ENCODE measurements around the gene PHF8.

DNA sequence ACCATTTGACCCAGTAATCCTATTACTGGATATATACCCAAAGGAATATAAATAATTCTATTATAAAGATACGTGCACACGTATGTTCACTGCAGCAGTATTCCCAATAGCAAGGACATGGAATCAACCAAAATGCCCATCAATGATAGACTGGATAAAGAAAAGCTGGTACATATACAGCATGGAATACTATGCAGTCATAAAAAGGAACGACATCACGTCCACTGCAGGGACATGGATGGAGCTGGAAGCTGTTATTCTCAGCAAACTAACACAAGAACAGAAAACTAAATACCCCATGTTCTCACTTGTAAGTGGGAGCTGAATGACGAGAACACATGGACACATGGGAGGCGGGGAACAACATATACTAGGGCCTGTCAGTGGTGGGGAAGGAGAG, 69.7 kb downstream of the PHF8 start:
- TF ChIP-seq, protein P1, sequence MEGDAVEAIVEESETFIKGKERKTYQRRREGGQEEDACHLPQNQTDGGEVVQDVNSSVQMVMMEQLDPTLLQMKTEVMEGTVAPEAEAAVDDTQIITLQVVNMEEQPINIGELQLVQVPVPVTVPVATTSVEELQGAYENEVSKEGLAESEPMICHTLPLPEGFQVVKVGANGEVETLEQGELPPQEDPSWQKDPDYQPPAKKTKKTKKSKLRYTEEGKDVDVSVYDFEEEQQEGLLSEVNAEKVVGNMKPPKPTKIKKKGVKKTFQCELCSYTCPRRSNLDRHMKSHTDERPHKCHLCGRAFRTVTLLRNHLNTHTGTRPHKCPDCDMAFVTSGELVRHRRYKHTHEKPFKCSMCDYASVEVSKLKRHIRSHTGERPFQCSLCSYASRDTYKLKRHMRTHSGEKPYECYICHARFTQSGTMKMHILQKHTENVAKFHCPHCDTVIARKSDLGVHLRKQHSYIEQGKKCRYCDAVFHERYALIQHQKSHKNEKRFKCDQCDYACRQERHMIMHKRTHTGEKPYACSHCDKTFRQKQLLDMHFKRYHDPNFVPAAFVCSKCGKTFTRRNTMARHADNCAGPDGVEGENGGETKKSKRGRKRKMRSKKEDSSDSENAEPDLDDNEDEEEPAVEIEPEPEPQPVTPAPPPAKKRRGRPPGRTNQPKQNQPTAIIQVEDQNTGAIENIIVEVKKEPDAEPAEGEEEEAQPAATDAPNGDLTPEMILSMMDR (IDR thresholded peaks at IDR 0.05; ENCODE audit: insufficient read depth, low read length): no peak
- no peak for TF ChIP-seq POLR2AphosphoS5 (IDR thresholded peaks at IDR 0.05; ENCODE audit: low read depth)
